ENCODE measurements around the gene PDE6B. TPM values are rescaled to one million over a fixed set of nuclear protein-coding genes. Genes with fewer than 3 reads are reported as not detected.
"Not testable (repeated sequence)": the region's sequence is repeated elsewhere in the genome, so short reads cannot be mapped to it uniquely, and the experiment has no call there.

Gene PDE6B
- total RNA-seq, 4 donors from 2014 or later, result 0.98 to 1.3 TPM; not detected in 2

DNA sequence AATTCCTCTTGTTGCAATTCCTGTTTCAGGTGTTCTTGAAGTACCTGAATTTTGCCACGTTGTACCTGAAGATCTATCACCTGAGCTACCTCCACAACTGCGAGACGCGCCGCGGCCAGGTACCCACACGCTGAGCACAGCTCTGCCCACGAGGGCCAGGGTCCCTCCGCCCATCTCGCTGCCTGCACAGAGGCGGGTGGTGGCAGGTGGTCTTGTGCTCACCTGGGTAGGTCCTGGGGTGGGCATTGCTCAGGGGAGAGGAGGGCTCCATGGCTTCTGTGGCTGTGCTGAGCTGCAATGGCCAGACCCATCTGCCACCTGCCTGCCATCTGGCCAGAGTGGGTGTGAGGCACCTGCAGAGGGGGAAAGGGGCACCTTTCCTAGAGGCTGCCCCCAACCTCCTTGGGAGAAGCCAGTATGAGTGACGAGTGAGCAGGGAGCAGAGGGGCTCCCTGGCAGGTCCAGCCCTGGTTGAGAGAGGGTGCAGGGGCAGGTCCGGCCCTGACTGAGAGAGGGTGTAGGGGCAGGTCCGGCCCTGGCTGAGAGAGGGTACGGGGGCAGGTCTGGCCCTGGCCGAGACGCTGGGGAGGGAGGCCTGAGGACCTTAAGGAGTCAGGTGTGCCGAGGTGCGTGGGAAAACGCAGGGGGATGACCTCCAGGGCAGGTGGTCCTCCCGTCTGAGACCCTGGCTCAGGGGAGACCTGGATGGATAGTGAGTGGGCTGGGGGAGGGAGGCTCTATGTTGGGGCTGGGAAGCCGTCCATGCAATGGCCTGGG, 10.7 kb downstream of the PDE6B start:
- DNase-seq (ENCODE audit: low spot score in 2 of 2), result no peak
- WGBS, 2 donors, result 76 to 82% methylated on average over 21 to 22 of the region's 22 CpGs
- TF ChIP-seq POLR2A (IDR thresholded peaks at IDR 0.05) (no peak), EP300 (IDR thresholded peaks at IDR 0.05) (no peak)
- TF ChIP-seq, protein P1, sequence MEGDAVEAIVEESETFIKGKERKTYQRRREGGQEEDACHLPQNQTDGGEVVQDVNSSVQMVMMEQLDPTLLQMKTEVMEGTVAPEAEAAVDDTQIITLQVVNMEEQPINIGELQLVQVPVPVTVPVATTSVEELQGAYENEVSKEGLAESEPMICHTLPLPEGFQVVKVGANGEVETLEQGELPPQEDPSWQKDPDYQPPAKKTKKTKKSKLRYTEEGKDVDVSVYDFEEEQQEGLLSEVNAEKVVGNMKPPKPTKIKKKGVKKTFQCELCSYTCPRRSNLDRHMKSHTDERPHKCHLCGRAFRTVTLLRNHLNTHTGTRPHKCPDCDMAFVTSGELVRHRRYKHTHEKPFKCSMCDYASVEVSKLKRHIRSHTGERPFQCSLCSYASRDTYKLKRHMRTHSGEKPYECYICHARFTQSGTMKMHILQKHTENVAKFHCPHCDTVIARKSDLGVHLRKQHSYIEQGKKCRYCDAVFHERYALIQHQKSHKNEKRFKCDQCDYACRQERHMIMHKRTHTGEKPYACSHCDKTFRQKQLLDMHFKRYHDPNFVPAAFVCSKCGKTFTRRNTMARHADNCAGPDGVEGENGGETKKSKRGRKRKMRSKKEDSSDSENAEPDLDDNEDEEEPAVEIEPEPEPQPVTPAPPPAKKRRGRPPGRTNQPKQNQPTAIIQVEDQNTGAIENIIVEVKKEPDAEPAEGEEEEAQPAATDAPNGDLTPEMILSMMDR (IDR thresholded peaks at IDR 0.05), result no peak
- peaks cover 0 to 5% of the 10 kb centered on the region in 2 donors for H3K27me3 ChIP-seq
- H3K27ac ChIP-seq, result no peak overlapping the region
- H3K36me3 ChIP-seq, result no peaks in the 10 kb centered on the region
- no peak overlapping the region for H3K4me3 ChIP-seq
- H3K9me3 ChIP-seq, result peaks cover 0 to 29% (median 0%) of the 10 kb centered on the region in 4 donors
- no peaks in the 10 kb centered on the region for H3K4me1 ChIP-seq

DNA sequence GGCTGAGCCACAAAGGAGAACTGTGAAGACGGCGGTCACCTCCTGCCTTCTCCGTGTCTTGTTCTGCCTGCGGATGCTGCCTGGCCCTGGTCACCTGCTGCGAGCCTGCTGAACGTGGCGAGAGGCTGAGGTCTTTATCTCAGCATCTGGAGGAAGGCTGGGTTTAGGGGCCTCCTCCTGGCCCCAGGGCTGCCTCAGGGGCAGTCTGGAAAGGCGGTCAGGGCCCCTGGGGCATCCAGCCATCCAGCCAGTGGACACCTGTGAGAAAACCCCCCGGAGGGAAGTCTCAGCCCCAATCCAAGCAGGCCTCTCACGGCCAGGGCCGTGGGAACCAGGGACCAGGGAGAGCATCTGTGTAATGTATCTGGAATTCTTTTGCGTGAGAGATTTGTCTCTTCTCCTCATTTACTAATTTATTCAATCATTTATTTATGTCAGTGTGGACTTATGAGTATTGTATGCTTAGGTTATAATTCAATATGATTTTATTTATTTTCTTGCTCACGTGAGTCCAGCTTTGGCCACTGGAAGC, 11.3 kb downstream of the PDE6B start:
- H3K36me3 ChIP-seq, result no peaks in the 10 kb centered on the region
- no peak overlapping the region for H3K4me3 ChIP-seq
- DNase-seq (ENCODE audit: low spot score in 2 of 2), result no peak
- 62 to 70% methylated on average over 12 to 13 of the region's 13 CpGs for WGBS, 2 donors
- H3K4me1 ChIP-seq, result no peaks in the 10 kb centered on the region
- peaks cover 0 to 27% (median 0%) of the 10 kb centered on the region in 4 donors for H3K9me3 ChIP-seq
- H3K27ac ChIP-seq, result no peak overlapping the region
- peaks cover 0 to 5% of the 10 kb centered on the region in 2 donors for H3K27me3 ChIP-seq
- TF ChIP-seq, protein P1 (IDR thresholded peaks at IDR 0.05), result no peak
- TF ChIP-seq POLR2A (IDR thresholded peaks at IDR 0.05) (no peak), EP300 (IDR thresholded peaks at IDR 0.05) (no peak)

GRCh38 chr4:637536-638280, 12.3 kb downstream of the PDE6B start:
- TF ChIP-seq, protein P1 (IDR thresholded peaks at IDR 0.05), result no peak
- TF ChIP-seq EP300 (IDR thresholded peaks at IDR 0.05) (no peak), POLR2A (IDR thresholded peaks at IDR 0.05) (no peak)
- H3K9me3 ChIP-seq, result peaks cover 0 to 26% (median 0%) of the 10 kb centered on the region in 4 donors
- H3K4me3 ChIP-seq, result no peak overlapping the region
- H3K4me1 ChIP-seq, result no peaks in the 10 kb centered on the region
- H3K36me3 ChIP-seq, result no peaks in the 10 kb centered on the region
- WGBS, 2 donors, result 49 to 54% methylated on average over 30 to 31 of the region's 32 CpGs
- peaks cover 0 to 5% of the 10 kb centered on the region in 2 donors for H3K27me3 ChIP-seq
- no peak for DNase-seq (ENCODE audit: low spot score in 2 of 2)
- H3K27ac ChIP-seq, result no peak overlapping the region

GRCh38 chr4:642366-642765, 17.0 kb downstream of the PDE6B start:
- 84 to 87% methylated on average over 6 of the region's 6 CpGs for WGBS, 2 donors
- not testable (repeated sequence) for DNase-seq (ENCODE audit: low spot score in 2 of 2); H3K27me3 ChIP-seq; H3K27ac ChIP-seq; H3K4me1 ChIP-seq; H3K4me3 ChIP-seq; H3K36me3 ChIP-seq
- peaks cover 0 to 29% (median 0%) of the 10 kb centered on the region in 4 donors for H3K9me3 ChIP-seq

- no peak overlapping the region for H3K4me3 ChIP-seq
- H3K4me1 ChIP-seq, result no peaks in the 10 kb centered on the region
- no peak overlapping the region for H3K27ac ChIP-seq
- WGBS, 2 donors, result 74 to 85% methylated on average over 32 of the region's 32 CpGs
- no peak for TF ChIP-seq EP300 (IDR thresholded peaks at IDR 0.05)
- TF ChIP-seq POLR2A (IDR thresholded peaks at IDR 0.05), result no peak
- TF ChIP-seq, protein P1 (IDR thresholded peaks at IDR 0.05), result no peak
- H3K9me3 ChIP-seq, result peaks cover 0 to 27% (median 0%) of the 10 kb centered on the region in 4 donors
- H3K36me3 ChIP-seq, result no peaks in the 10 kb centered on the region
- H3K27me3 ChIP-seq, result peaks cover 0 to 33% of the 10 kb centered on the region in 2 donors
- DNase-seq (ENCODE audit: low spot score in 2 of 2), result no peak
Measured at GRCh38 chr4:646460-646859, 21.1 kb downstream of the PDE6B start.
